ENCODE measurements around the gene ABCA1. TPM values are rescaled to one million over a fixed set of nuclear protein-coding genes. Genes with fewer than 3 reads are reported as not detected.
"Not testable (repeated sequence)": the region's sequence is repeated elsewhere in the genome, so short reads cannot be mapped to it uniquely, and the experiment has no call there.

Gene ABCA1, protein sequence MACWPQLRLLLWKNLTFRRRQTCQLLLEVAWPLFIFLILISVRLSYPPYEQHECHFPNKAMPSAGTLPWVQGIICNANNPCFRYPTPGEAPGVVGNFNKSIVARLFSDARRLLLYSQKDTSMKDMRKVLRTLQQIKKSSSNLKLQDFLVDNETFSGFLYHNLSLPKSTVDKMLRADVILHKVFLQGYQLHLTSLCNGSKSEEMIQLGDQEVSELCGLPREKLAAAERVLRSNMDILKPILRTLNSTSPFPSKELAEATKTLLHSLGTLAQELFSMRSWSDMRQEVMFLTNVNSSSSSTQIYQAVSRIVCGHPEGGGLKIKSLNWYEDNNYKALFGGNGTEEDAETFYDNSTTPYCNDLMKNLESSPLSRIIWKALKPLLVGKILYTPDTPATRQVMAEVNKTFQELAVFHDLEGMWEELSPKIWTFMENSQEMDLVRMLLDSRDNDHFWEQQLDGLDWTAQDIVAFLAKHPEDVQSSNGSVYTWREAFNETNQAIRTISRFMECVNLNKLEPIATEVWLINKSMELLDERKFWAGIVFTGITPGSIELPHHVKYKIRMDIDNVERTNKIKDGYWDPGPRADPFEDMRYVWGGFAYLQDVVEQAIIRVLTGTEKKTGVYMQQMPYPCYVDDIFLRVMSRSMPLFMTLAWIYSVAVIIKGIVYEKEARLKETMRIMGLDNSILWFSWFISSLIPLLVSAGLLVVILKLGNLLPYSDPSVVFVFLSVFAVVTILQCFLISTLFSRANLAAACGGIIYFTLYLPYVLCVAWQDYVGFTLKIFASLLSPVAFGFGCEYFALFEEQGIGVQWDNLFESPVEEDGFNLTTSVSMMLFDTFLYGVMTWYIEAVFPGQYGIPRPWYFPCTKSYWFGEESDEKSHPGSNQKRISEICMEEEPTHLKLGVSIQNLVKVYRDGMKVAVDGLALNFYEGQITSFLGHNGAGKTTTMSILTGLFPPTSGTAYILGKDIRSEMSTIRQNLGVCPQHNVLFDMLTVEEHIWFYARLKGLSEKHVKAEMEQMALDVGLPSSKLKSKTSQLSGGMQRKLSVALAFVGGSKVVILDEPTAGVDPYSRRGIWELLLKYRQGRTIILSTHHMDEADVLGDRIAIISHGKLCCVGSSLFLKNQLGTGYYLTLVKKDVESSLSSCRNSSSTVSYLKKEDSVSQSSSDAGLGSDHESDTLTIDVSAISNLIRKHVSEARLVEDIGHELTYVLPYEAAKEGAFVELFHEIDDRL (N-terminal part only)
- total RNA-seq = 10 to 100 TPM in 3 of 4 donors, 1 to 10 TPM in 1; 4.2 to 43.7 (median 21.7) TPM

DNA sequence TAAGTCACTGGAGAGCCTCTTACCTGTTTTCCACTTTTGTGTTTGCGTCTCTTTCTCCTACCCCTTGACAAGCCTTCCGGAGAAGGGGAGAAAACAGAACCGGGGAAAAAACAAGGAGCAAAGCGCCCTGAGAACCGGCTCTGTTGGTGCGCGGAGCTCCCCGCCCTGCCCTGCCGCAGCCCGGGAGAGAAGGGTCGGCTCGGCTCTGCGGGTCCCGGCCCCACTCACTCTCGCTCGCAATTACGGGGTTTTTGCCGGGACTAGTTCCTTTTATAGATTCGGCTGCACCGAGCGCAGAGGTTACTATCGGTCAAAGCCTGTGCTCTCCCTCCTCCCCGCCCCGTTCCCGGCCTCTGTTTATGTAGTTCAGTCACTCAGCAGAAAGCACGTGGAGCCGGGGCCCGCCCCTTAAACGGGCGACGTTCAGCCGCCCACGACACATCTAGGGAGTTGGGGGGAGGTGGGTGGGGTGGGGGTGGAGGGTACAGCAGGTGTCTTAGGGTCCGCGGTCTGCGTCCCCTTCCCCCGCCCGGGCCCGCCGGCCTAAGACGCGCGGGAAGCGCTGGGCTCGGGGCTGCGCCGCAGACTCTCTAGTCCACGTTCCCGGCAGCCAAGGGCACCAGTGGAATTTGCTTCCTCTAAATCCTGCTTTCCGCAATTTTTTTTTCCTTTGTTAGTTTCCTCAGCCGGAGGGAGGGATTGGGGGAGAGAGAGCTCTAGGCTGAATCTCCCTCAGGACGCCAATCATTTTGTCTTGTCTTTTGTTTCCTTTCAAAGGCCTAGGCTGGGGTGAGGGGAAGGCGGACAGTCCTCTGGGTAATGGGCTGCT is at the start of gene ABCA1:
Gene ABCA1, minus strand, starts transcription at position 244 of the 829 bp plus-strand sequence. CDS start 24,476 bp downstream, outside the sequence.
- H3K27ac ChIP-seq = peak within 1 kb of the TSS; percentile 71 to 92 (median 83)
- H3K36me3 ChIP-seq = no peaks in the 10 kb centered on the region
- TF ChIP-seq, protein P1, sequence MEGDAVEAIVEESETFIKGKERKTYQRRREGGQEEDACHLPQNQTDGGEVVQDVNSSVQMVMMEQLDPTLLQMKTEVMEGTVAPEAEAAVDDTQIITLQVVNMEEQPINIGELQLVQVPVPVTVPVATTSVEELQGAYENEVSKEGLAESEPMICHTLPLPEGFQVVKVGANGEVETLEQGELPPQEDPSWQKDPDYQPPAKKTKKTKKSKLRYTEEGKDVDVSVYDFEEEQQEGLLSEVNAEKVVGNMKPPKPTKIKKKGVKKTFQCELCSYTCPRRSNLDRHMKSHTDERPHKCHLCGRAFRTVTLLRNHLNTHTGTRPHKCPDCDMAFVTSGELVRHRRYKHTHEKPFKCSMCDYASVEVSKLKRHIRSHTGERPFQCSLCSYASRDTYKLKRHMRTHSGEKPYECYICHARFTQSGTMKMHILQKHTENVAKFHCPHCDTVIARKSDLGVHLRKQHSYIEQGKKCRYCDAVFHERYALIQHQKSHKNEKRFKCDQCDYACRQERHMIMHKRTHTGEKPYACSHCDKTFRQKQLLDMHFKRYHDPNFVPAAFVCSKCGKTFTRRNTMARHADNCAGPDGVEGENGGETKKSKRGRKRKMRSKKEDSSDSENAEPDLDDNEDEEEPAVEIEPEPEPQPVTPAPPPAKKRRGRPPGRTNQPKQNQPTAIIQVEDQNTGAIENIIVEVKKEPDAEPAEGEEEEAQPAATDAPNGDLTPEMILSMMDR (IDR thresholded peaks at IDR 0.05) = no peak
- peak; percentile 63 to 64 for TF ChIP-seq POLR2A (IDR thresholded peaks at IDR 0.05)
- H3K27me3 ChIP-seq = no peaks in the 10 kb centered on the region
- peaks cover 0 to 18% (median 7%) of the 10 kb centered on the region in 4 donors for H3K4me1 ChIP-seq
- H3K9me3 ChIP-seq = no peaks in the 10 kb centered on the region
- H3K4me3 ChIP-seq = peak within 1 kb of the TSS; percentile 70 to 80 (median 78)
- peak; percentile 85 to 98 (median 97) for DNase-seq

DNA sequence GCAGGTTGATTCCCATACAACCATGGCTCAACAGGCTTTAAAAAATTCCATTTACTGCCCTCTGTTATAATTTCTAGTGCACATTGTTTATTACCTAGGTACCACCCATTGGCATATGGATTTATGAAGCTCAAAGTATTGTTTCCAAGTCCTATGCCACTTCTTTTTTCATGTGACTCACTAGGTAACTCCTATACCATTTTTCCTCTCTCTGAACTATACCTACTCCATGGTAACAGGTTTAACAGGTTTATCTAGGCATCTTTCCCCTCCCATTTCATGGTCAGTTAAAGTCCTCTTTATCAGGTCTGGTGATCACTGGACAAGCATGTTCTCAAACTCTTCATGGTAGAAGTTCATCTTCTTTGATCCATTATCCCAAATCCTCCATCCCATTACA is 49.6 kb upstream of the ABCA1 start:
- no peaks in the 10 kb centered on the region for H3K27me3 ChIP-seq
- no peak overlapping the region for H3K27ac ChIP-seq
- no peak for DNase-seq
- H3K4me3 ChIP-seq = no peak overlapping the region
- TF ChIP-seq POLR2A (IDR thresholded peaks at IDR 0.05) = no peak
- H3K9me3 ChIP-seq = no peaks in the 10 kb centered on the region
- no peaks in the 10 kb centered on the region for H3K4me1 ChIP-seq
- H3K36me3 ChIP-seq = no peaks in the 10 kb centered on the region

DNA sequence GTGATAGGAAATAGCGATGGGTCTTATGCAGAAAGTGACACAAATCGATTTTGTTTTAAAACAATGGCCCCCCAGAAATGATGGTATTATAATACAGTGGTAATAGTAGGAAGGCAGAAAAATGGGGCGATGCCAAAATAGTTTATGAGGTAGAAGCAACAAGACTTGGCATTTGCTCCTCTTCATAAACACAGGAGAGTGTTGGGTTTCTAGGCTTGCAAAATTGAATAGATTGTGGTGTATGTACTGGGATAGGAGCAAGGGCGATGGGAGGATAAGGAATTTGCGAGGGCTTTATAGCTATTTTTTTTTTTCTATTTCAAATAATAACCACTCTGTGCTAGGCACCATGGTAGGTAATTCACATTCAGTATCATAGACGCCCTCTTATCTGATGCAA is 49.2 kb upstream of the ABCA1 start:
- no peaks in the 10 kb centered on the region for H3K36me3 ChIP-seq
- no peak overlapping the region for H3K4me3 ChIP-seq
- no peaks in the 10 kb centered on the region for H3K4me1 ChIP-seq
- TF ChIP-seq, protein P1 (IDR thresholded peaks at IDR 0.05) = no peak
- no peak for TF ChIP-seq POLR2A (IDR thresholded peaks at IDR 0.05)
- no peak for DNase-seq
- H3K9me3 ChIP-seq = no peaks in the 10 kb centered on the region
- no peak overlapping the region for H3K27ac ChIP-seq
- H3K27me3 ChIP-seq = no peaks in the 10 kb centered on the region

DNA sequence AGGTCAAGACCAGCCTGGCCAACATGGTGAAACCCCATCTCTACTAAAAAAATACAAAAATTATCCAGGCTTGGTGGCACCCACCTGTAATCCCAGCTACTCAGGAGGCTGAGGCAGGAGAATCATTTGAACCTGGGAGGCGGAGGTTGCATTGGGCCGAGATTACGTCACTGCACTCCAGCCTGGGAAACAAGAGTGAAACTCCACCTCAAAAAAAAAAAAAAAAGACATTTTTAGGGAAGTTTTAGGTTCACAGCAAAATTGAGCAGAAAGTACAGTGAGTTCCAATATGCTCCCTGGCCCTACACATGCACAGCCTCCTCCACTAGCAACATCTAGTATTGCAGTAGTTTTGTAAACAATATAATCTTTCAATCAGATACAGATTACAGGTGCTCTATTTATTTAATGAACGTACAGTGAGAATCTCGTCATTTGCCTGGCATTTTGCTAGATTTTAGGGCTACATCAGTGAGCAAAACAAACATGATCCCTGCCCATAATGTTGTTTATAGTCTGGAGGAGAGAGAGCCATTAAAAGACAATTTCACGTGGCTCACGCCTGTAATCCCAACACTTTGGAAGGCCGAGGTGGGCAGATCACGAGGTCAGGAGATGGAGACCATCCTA is 48.1 kb upstream of the ABCA1 start:
- H3K9me3 ChIP-seq, H3K4me1 ChIP-seq, H3K4me3 ChIP-seq, H3K27me3 ChIP-seq, H3K27ac ChIP-seq, DNase-seq, H3K36me3 ChIP-seq: not testable (repeated sequence)

DNA sequence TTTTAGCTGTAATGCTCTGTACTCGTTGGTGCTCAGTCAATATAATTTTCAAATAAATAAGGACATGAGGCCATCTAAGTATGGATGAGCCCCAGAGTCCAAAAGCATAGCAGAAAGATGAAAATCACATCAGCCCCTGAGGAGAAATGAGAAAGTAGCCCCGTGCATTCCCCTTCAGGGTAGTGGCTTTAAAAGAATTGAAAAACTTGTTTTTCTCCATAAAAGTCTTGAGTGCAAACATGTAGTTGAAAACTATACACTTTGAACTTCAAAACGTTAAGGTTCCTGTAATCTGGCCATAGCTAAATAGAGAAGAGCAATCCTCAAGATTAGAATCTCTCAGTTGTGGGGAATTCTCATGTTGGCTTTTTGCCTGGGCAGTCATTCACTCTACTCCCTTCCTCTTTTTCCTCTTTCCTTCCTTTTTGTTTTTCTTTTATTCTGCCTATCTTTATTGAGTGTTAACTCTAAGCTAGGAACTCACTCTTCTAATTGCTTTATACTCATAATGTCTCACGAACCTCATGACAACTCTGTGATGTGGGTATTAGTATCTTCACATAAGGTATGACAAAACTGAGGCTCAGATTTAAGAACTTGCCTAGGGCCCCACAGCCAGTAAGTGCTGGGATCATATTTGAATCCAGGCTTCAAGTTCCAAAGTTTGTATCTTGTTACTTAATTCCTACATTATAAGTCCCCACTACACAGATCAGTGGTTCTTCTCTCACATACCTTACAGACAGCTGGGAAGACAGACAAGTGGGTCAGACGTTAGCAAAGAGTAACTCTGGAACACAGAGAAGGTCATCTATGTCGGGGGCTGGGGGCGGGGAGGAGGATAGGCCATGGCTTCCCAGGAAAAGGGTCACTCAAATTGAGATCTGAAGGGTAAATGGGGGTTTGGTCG is 46.4 kb upstream of the ABCA1 start:
- Histone ChIP-seq H3K9me3 (no peaks in the 10 kb centered on the region), H3K4me3 (no peak overlapping the region), H3K27ac (no peak overlapping the region), H3K27me3 (no peaks in the 10 kb centered on the region), H3K4me1 (peaks cover 0 to 3% (median 0%) of the 10 kb centered on the region in 4 donors), H3K36me3 (no peaks in the 10 kb centered on the region)
- DNase-seq = no peak
- TF ChIP-seq, protein P1 (IDR thresholded peaks at IDR 0.05) = no peak
- TF ChIP-seq POLR2A (IDR thresholded peaks at IDR 0.05) = no peak

Measured in Peyer's patch (tissue), 4 donors.